DND-41 (cell line): ENCODE data around the gene CACYBP.
A peak's percentile ranks its signal among the peaks of the same experiment; 100 is the strongest.

Source experiments
- ATAC-seq: fragments of 200-7000 bp; cut with Tn5 transposase; 3 replicates; pipeline ENCODE4 v1.9.1; 2021; ENCODE audit warnings: low read depth; ENCODE audit not compliant: insufficient read depth
- DNase-seq: peaks from one replicate; pipeline ENCODE4 v3.0.0-alpha.2; 2020
- H2AFZ ChIP-seq: 2 replicates; pipeline ENCODE4 v1.6.0; 2012; ENCODE audit warnings: low read depth, low read length
- H3K27ac ChIP-seq: 2 replicates; pipeline ENCODE4 v1.5.1; 2012; ENCODE audit warnings: low read length, inconsistent platforms
- H3K27me3 ChIP-seq: fragments of 200-600 bp; sonication (generic); 2 replicates; pipeline ENCODE4 v1.6.0; 2012; ENCODE audit warnings: low read length, mild to moderate bottlenecking, inconsistent platforms; ENCODE audit not compliant: insufficient read depth, poor library complexity
- H3K36me3 ChIP-seq: 2 replicates; pipeline ENCODE4 v1.5.1; 2012; ENCODE audit warnings: low read length, inconsistent platforms; ENCODE audit not compliant: insufficient read depth
- H3K4me1 ChIP-seq: 2 replicates; pipeline ENCODE4 v1.5.1; 2012; ENCODE audit warnings: mild to moderate bottlenecking, low read length; ENCODE audit not compliant: insufficient read depth
- H3K4me2 ChIP-seq: 2 replicates; pipeline ENCODE4 v1.6.0; 2012; ENCODE audit warnings: mild to moderate bottlenecking, moderate library complexity, low read length, inconsistent platforms; ENCODE audit not compliant: insufficient read depth
- H3K4me3 ChIP-seq, 2 experiments: fragments of 200-600 bp in 1 of 2; shearing (Covaris generic) in 1 of 2; 2 replicates each; pipeline ENCODE4 v1.5.1; 2012 to 2016; ENCODE audit warnings: inconsistent platforms in 2 of 2, low read length in 2 of 2, mild to moderate bottlenecking in 2 of 2, low read depth in 1 of 2, moderate library complexity in 1 of 2
- H3K79me2 ChIP-seq: 2 replicates; pipeline ENCODE4 v1.6.0; 2012; ENCODE audit warnings: low read length, inconsistent platforms; ENCODE audit not compliant: insufficient read depth
- H3K9ac ChIP-seq: 2 replicates; pipeline ENCODE4 v1.6.0; 2012; ENCODE audit warnings: low read depth, mild to moderate bottlenecking, inconsistent platforms, low read length, moderate library complexity
- H3K9me3 ChIP-seq: 2 replicates; pipeline ENCODE4 v1.5.1; 2012; ENCODE audit warnings: low read length, moderate library complexity, mild to moderate bottlenecking, inconsistent platforms; ENCODE audit not compliant: insufficient read depth, severe bottlenecking
- H4K20me1 ChIP-seq: 2 replicates; pipeline ENCODE4 v1.6.0; 2012; ENCODE audit warnings: low read length; ENCODE audit not compliant: insufficient read depth
- CTCF ChIP-seq: IDR thresholded peaks from 2 replicates; pipeline ENCODE4 v1.5.1; 2012; ENCODE audit warnings: borderline replicate concordance, low read length, moderate library complexity, mild to moderate bottlenecking; ENCODE audit not compliant: poor library complexity, severe bottlenecking; ENCODE audit errors: extremely low read depth
- EZH2 ChIP-seq: IDR thresholded peaks from 3 replicates; pipeline ENCODE4 v1.6.1; 2012; ENCODE audit warnings: borderline replicate concordance, low read depth, mild to moderate bottlenecking, moderate library complexity, low read length, inconsistent platforms; ENCODE audit not compliant: severe bottlenecking

Gene CACYBP

DNA sequence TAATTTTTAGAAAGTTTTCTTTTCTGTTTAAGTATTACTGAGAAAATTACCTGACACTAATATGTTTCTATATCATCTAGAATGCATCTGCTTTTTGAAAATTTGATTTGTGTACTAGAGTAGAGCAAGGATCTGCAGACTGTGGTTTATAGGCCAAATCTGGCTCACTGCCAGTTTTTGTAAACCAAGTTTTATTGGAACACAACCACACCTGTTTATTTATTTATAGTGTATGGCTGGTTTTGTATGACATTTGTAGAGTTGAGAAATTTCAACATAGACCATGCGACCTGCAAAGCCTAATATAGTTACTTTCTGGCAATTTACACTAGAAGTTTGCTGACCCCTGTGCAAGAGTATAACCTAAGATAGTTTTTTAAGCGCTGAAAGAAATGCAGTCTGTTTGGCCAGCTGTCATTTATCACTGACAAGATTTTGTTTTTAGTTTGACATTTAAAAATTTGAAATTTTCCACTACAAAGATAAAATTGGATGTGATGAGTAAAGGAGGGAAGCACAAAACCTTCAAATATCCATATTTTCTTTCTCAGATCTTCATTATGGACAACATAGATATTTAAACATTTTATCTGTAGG lies 36.1 kb upstream of the CACYBP start:
- Histone ChIP-seq H3K4me1 (peaks cover 59% of the 10 kb centered on the region), H3K9me3 (no peaks in the 10 kb centered on the region), H3K27me3 (no peaks in the 10 kb centered on the region), H3K27ac (peak overlapping the region; percentile 84), H3K4me3 (no peak overlapping the region), H3K9ac (no peak overlapping the region), H3K36me3 (no peaks in the 10 kb centered on the region), H3K4me2 (no peak overlapping the region), H3K79me2 (no peaks in the 10 kb centered on the region), H2AFZ (no peak overlapping the region), H4K20me1 (no peaks in the 10 kb centered on the region)
- TF ChIP-seq CTCF (no peak), EZH2 (no peak)
- no peak for ATAC-seq
- no peak for DNase-seq

DNA sequence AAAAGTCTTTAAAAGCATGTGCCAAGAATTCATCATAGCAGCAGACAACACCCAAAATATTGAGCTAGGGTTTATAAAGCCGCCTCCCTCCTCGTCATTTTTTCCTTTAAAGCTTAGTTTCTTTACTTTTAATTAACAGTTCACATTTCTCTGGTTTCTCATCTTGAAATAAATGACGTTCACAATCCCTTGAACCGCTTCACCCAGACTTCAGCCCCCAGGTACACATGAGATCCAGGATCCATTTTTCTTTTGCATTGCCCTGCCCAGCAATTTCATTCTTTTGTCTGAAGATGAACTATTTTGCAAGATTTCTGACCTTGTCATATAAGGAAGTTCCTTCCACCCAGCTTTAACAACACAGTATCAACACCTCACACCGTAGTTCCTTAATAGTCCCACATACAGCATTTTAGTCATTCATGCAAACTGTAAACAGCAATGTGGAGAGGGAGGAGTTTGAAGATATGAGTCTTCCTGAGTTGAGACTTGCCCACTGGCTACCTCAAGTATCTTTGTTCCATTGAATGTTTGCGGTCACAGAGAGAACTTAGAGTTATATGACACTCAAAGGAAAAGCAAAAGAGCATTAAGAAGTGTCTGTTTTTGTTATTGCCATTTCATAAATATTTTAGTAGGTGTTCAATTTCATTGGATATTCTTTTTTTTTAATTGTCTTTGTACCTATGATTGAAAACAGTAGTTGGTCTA lies 35.3 kb upstream of the CACYBP start:
- ATAC-seq: peak; percentile 64
- H3K4me3 ChIP-seq: peak overlapping the region in 1 of 2 experiments; percentile 48; a peak in 1 of 4 replicates
- no peaks in the 10 kb centered on the region for H3K27me3 ChIP-seq
- peak overlapping the region; percentile 48 for H3K9ac ChIP-seq
- H3K9me3 ChIP-seq: no peaks in the 10 kb centered on the region
- peaks cover 67% of the 10 kb centered on the region for H3K4me1 ChIP-seq
- H3K79me2 ChIP-seq: no peaks in the 10 kb centered on the region
- TF ChIP-seq EZH2: no peak
- TF ChIP-seq CTCF: no peak
- H3K27ac ChIP-seq: peak overlapping the region; percentile 84
- peak overlapping the region; percentile 21 for H2AFZ ChIP-seq
- H3K4me2 ChIP-seq: peak overlapping the region; percentile 53
- no peak for DNase-seq
- no peaks in the 10 kb centered on the region for H4K20me1 ChIP-seq
- H3K36me3 ChIP-seq: no peaks in the 10 kb centered on the region

- H3K4me3 ChIP-seq: peak overlapping the region in 1 of 2 experiments; percentile 48; a peak in 2 of 4 replicates
- H3K79me2 ChIP-seq: no peaks in the 10 kb centered on the region
- no peaks in the 10 kb centered on the region for H4K20me1 ChIP-seq
- no peaks in the 10 kb centered on the region for H3K27me3 ChIP-seq
- peak overlapping the region; percentile 84 for H3K27ac ChIP-seq
- H2AFZ ChIP-seq: peak overlapping the region; percentile 12
- TF ChIP-seq EZH2 (no peak), CTCF (peak; percentile 27)
- peak overlapping the region; percentile 53 for H3K4me2 ChIP-seq
- DNase-seq: no peak
- no peaks in the 10 kb centered on the region for H3K36me3 ChIP-seq
- peaks cover 73% of the 10 kb centered on the region for H3K4me1 ChIP-seq
- H3K9me3 ChIP-seq: no peaks in the 10 kb centered on the region
- ATAC-seq: 0 out of 3 replicates have a peak, but pooled peaks have one; percentile 3
- peak overlapping the region; percentile 48 for H3K9ac ChIP-seq
Observed at GRCh38 chr1:174964972-174965361, 34.8 kb upstream of the CACYBP start.
